ENCODE measurements around the gene NXF1. TPM values are rescaled to one million over a fixed set of nuclear protein-coding genes. Genes with fewer than 3 reads are reported as not detected.
"Not testable (repeated sequence)": the region's sequence is repeated elsewhere in the genome, so short reads cannot be mapped to it uniquely, and the experiment has no call there.

The NXF1 gene
- total and polyA plus RNA-seq, 7 experiments from 2014 or later = 66.9 to 421 (median 175) TPM

DNA sequence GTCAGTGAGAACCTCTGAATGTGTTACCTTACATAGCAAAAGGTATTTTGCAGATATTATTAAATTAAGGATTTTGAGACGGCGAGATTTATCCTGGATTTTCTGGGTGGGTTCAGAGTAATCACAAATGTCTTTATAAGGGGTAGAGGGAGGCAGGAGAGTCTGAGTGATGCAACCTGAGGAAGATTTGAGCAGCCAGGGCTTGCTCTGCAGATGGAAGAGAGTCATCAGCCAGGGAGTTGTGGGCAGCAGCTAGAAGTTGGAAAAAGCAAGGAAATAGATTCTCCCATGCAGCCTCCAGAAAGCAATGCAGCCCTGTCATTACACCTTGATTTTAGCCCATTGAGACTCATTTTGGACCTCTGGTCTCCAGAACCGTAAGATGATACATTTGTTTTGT, 38.2 kb upstream of the NXF1 start:
- H3K36me3 Mint-ChIP-seq = peaks cover 0 to 7% (median 3%) of the 10 kb centered on the region in 5 donors
- Histone ChIP-seq H3K27me3 (ENCODE audit: control insufficient read depth in 2 of 2, insufficient read depth in 2 of 2, low read length in 2 of 2) (no peaks in the 10 kb centered on the region), H3K36me3 (ENCODE audit: control insufficient read depth in 2 of 3, insufficient read depth in 3 of 3, low read length in 3 of 3) (peaks cover 0 to 6% (median 0%) of the 10 kb centered on the region in 3 experiments), H3K9me3 (ENCODE audit: control insufficient read depth in 2 of 3, low read length in 3 of 3) (no peaks in the 10 kb centered on the region), H3K4me1 (ENCODE audit: control insufficient read depth in 2 of 2, insufficient read depth in 2 of 2, low read length in 2 of 2) (peaks cover 9 to 13% of the 10 kb centered on the region in 2 donors), H3K27ac (ENCODE audit: low read depth, low read length) (no peak overlapping the region), H3K4me3 (ENCODE audit: low read length) (no peak overlapping the region)
- peaks cover 0 to 8% (median 0%) of the 10 kb centered on the region in 5 donors for H3K27me3 Mint-ChIP-seq
- H3K9me3 Mint-ChIP-seq = no peaks in the 10 kb centered on the region
- H3K4me3 Mint-ChIP-seq = peak overlapping the region in 2 of 10 donors; percentile 32 to 43
- ATAC-seq (no peak), DNase-seq (no peak)
- peaks cover 8 to 29% (median 17%) of the 10 kb centered on the region in 7 donors for H3K4me1 Mint-ChIP-seq
- POLR2A ChIA-PET = interaction anchor here (0.5 to 6.2 kb wide), 12 partner anchors 10 to 249 kb away, joined by 3 to 204 read pairs (median 4); partner anchors contain the start of genes HNRNPUL2, POLR2G, STX5 and TAF6L
- peak overlapping the region in 7 of 9 donors; percentile 25 to 82 (median 53) for H3K27ac Mint-ChIP-seq
- intact Hi-C loops (cut with micrococcal nuclease) = loop anchor here in 1 of 2 donors (5.0 kb wide), 1 partner anchor 231 kb away; the partner anchor contains the start of genes EML3 and ROM1
- CTCF ChIA-PET = interaction anchor here (2.4 kb wide), 1 partner anchor 11 kb away, joined by 11 read pairs; no protein-coding TSS in a partner anchor

DNA sequence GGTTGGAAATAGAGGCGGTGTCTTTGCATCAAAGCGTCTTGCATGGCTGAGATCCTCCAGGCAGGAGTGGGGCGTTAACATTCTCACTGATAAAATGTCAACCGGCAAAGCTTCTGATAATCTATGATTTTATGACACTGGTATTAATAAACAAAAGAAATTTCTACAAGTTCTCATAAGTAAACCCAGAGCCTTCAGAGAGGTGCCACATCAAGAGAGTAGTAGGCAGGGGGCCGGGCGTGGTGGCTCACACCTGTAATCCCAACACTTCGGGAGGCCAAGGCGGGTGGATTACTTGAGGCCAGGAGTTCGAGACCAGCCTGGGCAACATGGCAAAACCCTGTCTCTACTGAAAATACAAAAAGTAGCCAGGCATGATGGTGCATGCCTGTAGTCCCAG, 37.7 kb upstream of the NXF1 start:
- Histone ChIP-seq H3K27ac (ENCODE audit: low read depth, low read length) (peak overlapping the region; percentile 99), H3K4me3 (ENCODE audit: low read length) (peak overlapping the region; percentile 73), H3K4me1 (ENCODE audit: control insufficient read depth in 2 of 2, insufficient read depth in 2 of 2, low read length in 2 of 2) (peaks cover 9 to 18% of the 10 kb centered on the region in 2 donors)
- H3K27ac Mint-ChIP-seq = peak overlapping the region in 2 of 9 donors; percentile 37 to 82
- not testable (repeated sequence) for ATAC-seq; DNase-seq; H3K36me3 Mint-ChIP-seq; H3K9me3 ChIP-seq (ENCODE audit: control insufficient read depth in 2 of 3, low read length in 3 of 3); H3K4me3 Mint-ChIP-seq; H3K36me3 ChIP-seq (ENCODE audit: control insufficient read depth in 2 of 3, insufficient read depth in 3 of 3, low read length in 3 of 3); H3K27me3 ChIP-seq (ENCODE audit: control insufficient read depth in 2 of 2, insufficient read depth in 2 of 2, low read length in 2 of 2); H3K27me3 Mint-ChIP-seq; H3K9me3 Mint-ChIP-seq
- ChIA-PET POLR2A (interaction anchor here (0.5 to 6.2 kb wide), 19 partner anchors 11 to 269 kb away, joined by 3 to 204 read pairs (median 4); partner anchors contain the start of genes EEF1G, HNRNPUL2, LBHD1 and NXF1), CTCF (interaction anchor here (0.8 kb wide), 1 partner anchor 14 kb away, joined by 3 read pairs; no protein-coding TSS in a partner anchor)
- H3K4me1 Mint-ChIP-seq = peaks cover 8 to 27% (median 17%) of the 10 kb centered on the region in 7 donors
- intact Hi-C loops (cut with micrococcal nuclease) = loop anchor here in 1 of 2 donors (1.0 to 5.0 kb wide), 5 partner anchors 12 to 231 kb away; partner anchors contain the start of genes EML3, ROM1 and ZBTB3

DNA sequence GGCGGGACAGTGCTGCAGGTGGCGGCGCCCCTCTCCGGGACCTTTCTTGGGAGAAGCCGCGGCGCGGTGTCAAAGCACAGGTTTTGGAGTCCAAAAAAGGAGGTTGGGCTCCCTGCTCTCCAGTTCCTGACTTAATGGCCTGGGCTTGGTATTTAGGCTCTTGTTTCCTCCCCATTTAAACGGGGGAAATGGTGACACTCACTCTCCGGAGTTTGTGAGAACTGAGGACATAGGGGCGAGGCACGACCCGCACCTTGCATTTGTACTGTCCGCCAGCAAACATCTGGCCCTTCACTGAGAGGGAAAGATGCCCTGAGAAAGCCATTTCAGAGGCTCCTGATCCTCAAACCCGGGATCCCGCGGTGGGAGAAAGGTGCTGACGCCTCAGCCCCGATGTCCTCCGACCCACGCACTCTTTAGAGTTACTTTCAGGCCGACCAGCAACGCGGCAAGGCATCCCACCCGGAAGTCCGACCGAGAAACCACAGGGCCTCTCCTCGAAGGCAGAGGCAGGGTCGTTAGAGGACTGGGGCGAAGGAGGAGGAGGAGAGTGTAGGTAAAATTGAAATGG, 37.0 kb upstream of the NXF1 start:
- CTCF ChIA-PET = interaction anchor here (0.8 to 2.1 kb wide), 3 partner anchors 13 to 81 kb away, joined by 3 to 11 read pairs (median 4); partner anchors contain the start of gene POLR2G
- H3K4me1 ChIP-seq (ENCODE audit: control insufficient read depth in 2 of 2, insufficient read depth in 2 of 2, low read length in 2 of 2) = peaks cover 9 to 22% of the 10 kb centered on the region in 2 donors
- Mint-ChIP-seq H3K4me3 (no peak overlapping the region), H3K27me3 (peaks cover 0 to 6% (median 0%) of the 10 kb centered on the region in 5 donors), H3K36me3 (peaks cover 5 to 10% (median 7%) of the 10 kb centered on the region in 5 donors), H3K9me3 (no peaks in the 10 kb centered on the region), H3K27ac (no peak overlapping the region), H3K4me1 (peaks cover 14 to 29% (median 24%) of the 10 kb centered on the region in 7 donors)
- POLR2A ChIA-PET = interaction anchor here (0.6 to 6.2 kb wide), 38 partner anchors 10 to 1902 kb away, joined by 3 to 379 read pairs (median 8); partner anchors contain the start of genes EEF1G, HNRNPUL2, LBHD1 and NXF1
- no peaks in the 10 kb centered on the region for H3K9me3 ChIP-seq (ENCODE audit: control insufficient read depth in 2 of 3, low read length in 3 of 3)
- peak in 5 of 9 donors; percentile 14 to 52 (median 27) for DNase-seq
- ATAC-seq = no peak
- H3K36me3 ChIP-seq (ENCODE audit: control insufficient read depth in 2 of 3, insufficient read depth in 3 of 3, low read length in 3 of 3) = peaks cover 0 to 6% (median 0%) of the 10 kb centered on the region in 3 experiments
- intact Hi-C loops (cut with micrococcal nuclease) = loop anchor here in 1 of 2 donors (1.0 to 5.0 kb wide), 5 partner anchors 13 to 230 kb away; partner anchors contain the start of genes EML3, ROM1 and ZBTB3
- H3K27ac ChIP-seq (ENCODE audit: low read depth, low read length) = peak overlapping the region; percentile 99
- H3K27me3 ChIP-seq (ENCODE audit: control insufficient read depth in 2 of 2, insufficient read depth in 2 of 2, low read length in 2 of 2) = no peaks in the 10 kb centered on the region
- peak overlapping the region; percentile 73 for H3K4me3 ChIP-seq (ENCODE audit: low read length)

DNA sequence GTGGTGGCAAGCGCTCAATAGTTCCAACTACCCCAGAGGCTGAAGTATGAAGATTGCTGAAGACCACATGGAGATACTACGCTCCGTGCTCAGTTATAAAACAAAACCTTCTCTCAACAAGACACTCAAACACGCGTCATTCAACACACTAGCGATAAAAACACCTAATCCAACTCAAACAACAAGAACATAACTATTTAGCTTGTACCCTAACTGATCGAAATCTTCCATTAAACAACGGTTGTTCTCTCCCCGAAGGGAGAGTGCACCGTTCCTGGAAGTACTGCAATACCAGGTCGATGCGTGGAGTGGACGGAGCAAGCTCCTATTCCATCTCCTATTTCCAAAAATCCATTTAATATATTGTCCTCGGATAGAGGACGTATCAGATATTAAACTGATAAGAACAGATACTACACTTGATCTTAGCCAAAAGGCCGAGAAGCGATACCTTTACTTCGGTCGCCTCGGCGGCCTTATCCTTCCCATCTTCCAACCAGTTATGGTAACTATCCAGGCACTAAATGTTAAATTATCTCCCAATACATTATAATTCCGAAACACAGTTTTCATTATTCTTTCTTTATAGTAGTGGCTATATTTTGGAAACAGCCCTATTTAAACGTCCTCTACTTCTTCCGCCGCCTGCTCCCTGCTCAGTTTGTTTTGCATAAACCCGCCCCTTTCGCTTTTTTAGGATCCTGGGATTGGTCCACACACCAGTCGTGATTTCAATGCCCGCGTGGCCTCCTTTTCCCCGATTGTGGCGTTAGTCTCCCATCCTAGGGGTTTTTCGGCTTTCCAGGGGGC, 36.3 kb upstream of the NXF1 start:
- peaks cover 9 to 22% of the 10 kb centered on the region in 2 donors for H3K4me1 ChIP-seq (ENCODE audit: control insufficient read depth in 2 of 2, insufficient read depth in 2 of 2, low read length in 2 of 2)
- no peaks in the 10 kb centered on the region for H3K9me3 ChIP-seq (ENCODE audit: control insufficient read depth in 2 of 3, low read length in 3 of 3)
- Mint-ChIP-seq H3K27me3 (peaks cover 0 to 6% (median 0%) of the 10 kb centered on the region in 5 donors), H3K4me3 (no peak overlapping the region), H3K9me3 (no peaks in the 10 kb centered on the region), H3K27ac (no peak overlapping the region), H3K4me1 (peaks cover 15 to 31% (median 26%) of the 10 kb centered on the region in 7 donors), H3K36me3 (peaks cover 5 to 10% (median 7%) of the 10 kb centered on the region in 5 donors)
- H3K27me3 ChIP-seq (ENCODE audit: control insufficient read depth in 2 of 2, insufficient read depth in 2 of 2, low read length in 2 of 2) = no peaks in the 10 kb centered on the region
- intact Hi-C loops (cut with micrococcal nuclease) = loop anchor here (1.0 to 5.0 kb wide), 9 partner anchors 14 to 286 kb away; partner anchors contain the start of genes EML3 (in 1 of the 2), ROM1 (in 1 of the 2), TMEM179B (in 1 of the 2) and ZBTB3 (in 1 of the 2)
- H3K27ac ChIP-seq (ENCODE audit: low read depth, low read length) = peak overlapping the region; percentile 99
- POLR2A ChIA-PET = interaction anchor here (0.6 to 3.4 kb wide), 75 partner anchors 9 to 1961 kb away, joined by 3 to 379 read pairs (median 5); partner anchors contain the start of genes B3GAT3, BAD, BSCL2 and C11orf98
- DNase-seq (peak; percentile 68 to 94 (median 88)), ATAC-seq (peak; percentile 71)
- CTCF ChIA-PET = interaction anchor here (0.7 to 2.6 kb wide), 5 partner anchors 12 to 268 kb away, joined by 4 to 12 read pairs (median 9); partner anchors contain the start of genes HNRNPUL2, POLR2G and TTC9C
- peak overlapping the region; percentile 73 for H3K4me3 ChIP-seq (ENCODE audit: low read length)
- H3K36me3 ChIP-seq (ENCODE audit: control insufficient read depth in 2 of 3, insufficient read depth in 3 of 3, low read length in 3 of 3) = peaks cover 0 to 10% (median 0%) of the 10 kb centered on the region in 3 experiments

DNA sequence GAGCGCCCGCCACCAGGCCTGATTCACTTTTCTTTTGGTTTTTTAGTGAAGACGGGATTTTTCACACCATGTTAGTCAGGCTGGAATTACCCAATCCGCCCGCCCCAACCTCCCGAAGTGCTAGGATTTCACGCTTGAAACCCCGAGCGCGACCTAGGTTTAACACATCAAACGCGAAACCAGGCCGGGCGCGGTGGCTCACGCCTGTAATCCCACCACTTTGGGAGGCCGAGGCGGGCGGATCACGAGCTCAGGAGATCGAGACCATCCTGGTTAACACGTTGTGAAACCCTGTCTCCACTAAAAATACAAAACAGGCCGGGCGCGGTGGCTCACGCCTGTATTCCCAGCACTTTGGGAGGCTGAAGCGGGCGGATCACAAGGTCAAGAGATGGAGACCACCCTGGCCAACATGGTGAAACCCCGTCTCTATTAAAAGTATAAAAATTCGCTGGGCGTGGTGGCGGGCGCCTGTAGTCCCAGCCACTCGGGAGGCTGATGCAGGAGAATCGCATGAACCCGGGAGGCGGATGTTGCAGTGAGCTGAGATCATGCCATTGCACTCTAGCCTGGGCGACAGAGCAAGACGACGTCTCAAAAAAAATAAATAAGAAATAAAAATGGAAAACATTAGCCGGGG, 35.6 kb upstream of the NXF1 start:
- not testable (repeated sequence) for H3K9me3 ChIP-seq (ENCODE audit: control insufficient read depth in 2 of 3, low read length in 3 of 3); H3K27me3 Mint-ChIP-seq; H3K9me3 Mint-ChIP-seq; H3K27ac Mint-ChIP-seq; H3K4me3 Mint-ChIP-seq; H3K27me3 ChIP-seq (ENCODE audit: control insufficient read depth in 2 of 2, insufficient read depth in 2 of 2, low read length in 2 of 2)
- DNase-seq = peak in 4 of 9 donors; percentile 65 to 86 (median 76)
- peaks cover 9 to 22% of the 10 kb centered on the region in 2 donors for H3K4me1 ChIP-seq (ENCODE audit: control insufficient read depth in 2 of 2, insufficient read depth in 2 of 2, low read length in 2 of 2)
- POLR2A ChIA-PET = interaction anchor here (0.6 to 3.4 kb wide), 75 partner anchors 9 to 1962 kb away, joined by 3 to 379 read pairs (median 5); partner anchors contain the start of genes B3GAT3, BAD, BSCL2 and C11orf98
- peaks cover 5 to 14% (median 7%) of the 10 kb centered on the region in 5 donors for H3K36me3 Mint-ChIP-seq
- H3K4me1 Mint-ChIP-seq = peaks cover 15 to 34% (median 28%) of the 10 kb centered on the region in 7 donors
- CTCF ChIA-PET = interaction anchor here (0.7 to 2.6 kb wide), 5 partner anchors 13 to 267 kb away, joined by 4 to 12 read pairs (median 9); partner anchors contain the start of genes HNRNPUL2, POLR2G and TTC9C
- H3K27ac ChIP-seq (ENCODE audit: low read depth, low read length) = peak overlapping the region; percentile 99
- peak; percentile 44 for ATAC-seq
- H3K36me3 ChIP-seq (ENCODE audit: control insufficient read depth in 2 of 3, insufficient read depth in 3 of 3, low read length in 3 of 3) = peaks cover 0 to 17% (median 0%) of the 10 kb centered on the region in 3 experiments
- H3K4me3 ChIP-seq (ENCODE audit: low read length) = peak overlapping the region; percentile 73
- intact Hi-C loops (cut with micrococcal nuclease) = loop anchor here (1.0 to 5.0 kb wide), 8 partner anchors 9 to 290 kb away; partner anchors contain the start of genes TMEM179B (in 2 of the 2), EML3 (in 1 of the 2), ROM1 (in 1 of the 2) and STX5 (in 1 of the 2)
